Mucosa of descending colon (tissue), 3 donors: Measurements from ENCODE around the gene GPR26. TPM values are rescaled to one million over a fixed set of nuclear protein-coding genes. Genes with fewer than 3 reads are reported as not detected.

Source experiments
- ATAC-seq: fragments of 200-7000 bp; cut with Tn5 transposase; one replicate; pipeline ENCODE4 v1.9.1; 2020; ENCODE audit warnings: mild to moderate bottlenecking, moderate library complexity
- DNase-seq, 3 donors: peaks; one replicate each; pipeline ENCODE4 v3.0.0-alpha.2; 2020
- H3K36me3 ChIP-seq: fragments of 200-600 bp; one replicate; pipeline ENCODE4 v1.8.0; 2021; ENCODE audit warnings: low read depth, mild to moderate bottlenecking
- H3K4me1 ChIP-seq: fragments of 200-600 bp; one replicate; pipeline ENCODE4 v1.8.0; 2021; ENCODE audit warnings: low read depth, mild to moderate bottlenecking
- H3K4me3 ChIP-seq: fragments of 200-600 bp; one replicate; pipeline ENCODE4 v1.8.0; 2021; ENCODE audit warnings: mild to moderate bottlenecking
- H3K9me3 ChIP-seq: fragments of 200-600 bp; one replicate; pipeline ENCODE4 v1.8.0; 2021; ENCODE audit warnings: mild to moderate bottlenecking
- intact Hi-C, 2 donors: fragments of 100-400 bp; cut with DNase I in 1 of 2; cut with micrococcal nuclease in 1 of 2; formaldehyde crosslinking; loops; one replicate each; pipeline versions ENCODE4 v1.11.0 to v1.11.1; 2022; cut with DNase I, micrococcal nuclease
- total RNA-seq, 3 donors: library from RNA; stranded (reverse); fragmentation: NEBNext Ultra II Directional in 2 of 3; extraction: Animal tissue kit (Norgen Biotek cat#: 25700) in 2 of 3; gene quantifications; one replicate each; pipeline versions ENCODE4 v1.2.1 to v1.2.4, GENCODE V29; 2021 to 2023
- TF ChIP-seq, protein P1 (sequence below): fragments of 200-600 bp; IDR thresholded peaks from one replicate; pipeline ENCODE4 v1.8.0; 2022; ENCODE audit warnings: antibody characterized with exemption, mild to moderate bottlenecking
- donor health status: DM: no; HTN: no; CAD: no; lungs with moderate emphysema.
- donor health status: DM: no; HTN: no; CAD: no.
- donor health status: DM: no; HTN: yes; CAD: no.

GPR26 gene
- total RNA-seq, 3 donors from 2014 or later = not detected

DNA sequence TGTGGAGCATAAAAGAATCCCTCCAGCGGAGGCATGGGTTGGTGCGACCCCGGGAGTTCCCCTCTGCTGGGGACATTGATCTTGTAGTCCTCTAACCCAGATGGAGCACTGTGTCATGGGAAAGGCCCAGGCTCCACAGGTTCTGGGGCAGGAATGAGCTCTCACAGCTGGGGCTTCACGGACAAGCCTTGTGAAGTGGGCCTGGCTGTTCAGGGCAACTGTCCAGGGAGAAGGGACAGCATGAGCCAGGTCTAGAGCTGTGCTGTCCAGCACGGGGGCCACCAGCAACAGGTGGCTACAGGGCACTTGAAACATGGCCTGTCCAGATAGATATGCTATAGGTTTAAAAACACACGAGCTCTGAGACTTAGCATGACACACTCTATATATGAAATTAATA is 11.4 kb downstream of the GPR26 start:
- Histone ChIP-seq H3K36me3 (no peaks in the 10 kb centered on the region), H3K4me1 (no peaks in the 10 kb centered on the region), H3K4me3 (no peak overlapping the region), H3K9me3 (no peaks in the 10 kb centered on the region)
- TF ChIP-seq, protein P1, sequence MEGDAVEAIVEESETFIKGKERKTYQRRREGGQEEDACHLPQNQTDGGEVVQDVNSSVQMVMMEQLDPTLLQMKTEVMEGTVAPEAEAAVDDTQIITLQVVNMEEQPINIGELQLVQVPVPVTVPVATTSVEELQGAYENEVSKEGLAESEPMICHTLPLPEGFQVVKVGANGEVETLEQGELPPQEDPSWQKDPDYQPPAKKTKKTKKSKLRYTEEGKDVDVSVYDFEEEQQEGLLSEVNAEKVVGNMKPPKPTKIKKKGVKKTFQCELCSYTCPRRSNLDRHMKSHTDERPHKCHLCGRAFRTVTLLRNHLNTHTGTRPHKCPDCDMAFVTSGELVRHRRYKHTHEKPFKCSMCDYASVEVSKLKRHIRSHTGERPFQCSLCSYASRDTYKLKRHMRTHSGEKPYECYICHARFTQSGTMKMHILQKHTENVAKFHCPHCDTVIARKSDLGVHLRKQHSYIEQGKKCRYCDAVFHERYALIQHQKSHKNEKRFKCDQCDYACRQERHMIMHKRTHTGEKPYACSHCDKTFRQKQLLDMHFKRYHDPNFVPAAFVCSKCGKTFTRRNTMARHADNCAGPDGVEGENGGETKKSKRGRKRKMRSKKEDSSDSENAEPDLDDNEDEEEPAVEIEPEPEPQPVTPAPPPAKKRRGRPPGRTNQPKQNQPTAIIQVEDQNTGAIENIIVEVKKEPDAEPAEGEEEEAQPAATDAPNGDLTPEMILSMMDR = no peak
- DNase-seq = no peak
- intact Hi-C loops = no loop called here
- ATAC-seq = no peak

DNA sequence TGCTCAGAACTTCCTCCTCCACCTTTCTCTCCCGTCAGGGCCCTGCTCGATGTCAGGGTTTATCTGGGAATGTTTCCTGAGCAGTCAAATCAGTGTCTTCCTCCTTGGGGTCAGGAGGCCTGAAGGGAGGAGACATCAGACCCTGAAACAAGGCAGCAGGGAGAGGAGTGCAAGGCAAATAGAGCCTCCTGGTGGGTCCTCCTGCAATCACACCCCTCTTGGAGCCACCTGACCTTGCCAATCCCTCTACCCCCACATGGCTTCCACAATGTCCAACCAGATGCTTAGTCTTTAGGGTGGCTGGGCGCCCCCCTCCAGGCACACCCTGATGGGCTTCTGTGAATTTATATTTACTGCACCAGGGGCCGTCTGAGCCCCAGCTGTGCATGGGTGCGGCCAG is 12.2 kb downstream of the GPR26 start:
- Histone ChIP-seq H3K36me3 (no peaks in the 10 kb centered on the region), H3K9me3 (no peaks in the 10 kb centered on the region), H3K4me3 (no peak overlapping the region), H3K4me1 (no peaks in the 10 kb centered on the region)
- no peak for DNase-seq
- TF ChIP-seq, protein P1 = no peak
- no peak for ATAC-seq
- intact Hi-C loops = no loop called here

DNA sequence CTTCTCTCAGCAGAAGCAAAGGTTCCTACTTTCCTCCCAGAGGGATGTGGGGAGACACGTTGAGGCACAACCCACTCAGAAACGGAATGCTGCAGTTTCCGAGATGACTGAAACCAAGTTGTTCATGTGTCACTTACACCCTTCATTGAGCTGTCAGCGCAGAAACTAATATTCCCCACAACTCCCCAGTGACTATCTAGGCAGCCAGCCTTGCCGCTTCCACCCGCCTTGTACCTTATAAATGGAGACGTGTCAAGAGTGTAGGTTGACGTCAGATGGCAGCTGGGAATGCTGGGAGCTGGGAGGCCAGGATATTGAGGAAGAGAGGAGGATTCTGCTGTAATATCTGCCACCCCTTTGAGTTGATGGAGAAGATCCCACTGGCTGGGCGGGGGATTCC is 15.1 kb downstream of the GPR26 start:
- ATAC-seq (no peak), DNase-seq (no peak)
- no peaks in the 10 kb centered on the region for H3K9me3 ChIP-seq
- no peaks in the 10 kb centered on the region for H3K4me1 ChIP-seq
- H3K36me3 ChIP-seq = no peaks in the 10 kb centered on the region
- no peak overlapping the region for H3K4me3 ChIP-seq
- intact Hi-C loops = no loop called here
- TF ChIP-seq, protein P1 = no peak

DNA sequence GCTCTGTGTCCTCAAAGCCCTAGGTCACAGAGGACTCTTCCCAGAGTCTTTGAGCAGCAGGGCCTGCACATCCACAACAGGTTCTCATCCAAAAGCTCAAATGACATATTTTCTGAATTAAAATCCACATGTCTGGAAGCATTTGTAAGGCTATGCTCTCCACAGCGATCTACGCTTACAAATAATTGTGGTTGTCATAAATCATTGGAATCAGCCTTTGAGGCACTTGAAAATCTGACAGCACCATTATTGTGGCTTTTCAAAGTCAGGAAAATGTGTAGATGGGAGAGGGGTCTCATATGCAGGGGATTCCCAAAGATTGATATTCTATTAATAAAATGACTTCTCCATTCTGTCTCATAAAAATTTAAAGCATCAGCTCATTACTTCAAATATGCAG is 16.3 kb downstream of the GPR26 start:
- no peak for ATAC-seq
- intact Hi-C loops = no loop called here
- no peak for DNase-seq

DNA sequence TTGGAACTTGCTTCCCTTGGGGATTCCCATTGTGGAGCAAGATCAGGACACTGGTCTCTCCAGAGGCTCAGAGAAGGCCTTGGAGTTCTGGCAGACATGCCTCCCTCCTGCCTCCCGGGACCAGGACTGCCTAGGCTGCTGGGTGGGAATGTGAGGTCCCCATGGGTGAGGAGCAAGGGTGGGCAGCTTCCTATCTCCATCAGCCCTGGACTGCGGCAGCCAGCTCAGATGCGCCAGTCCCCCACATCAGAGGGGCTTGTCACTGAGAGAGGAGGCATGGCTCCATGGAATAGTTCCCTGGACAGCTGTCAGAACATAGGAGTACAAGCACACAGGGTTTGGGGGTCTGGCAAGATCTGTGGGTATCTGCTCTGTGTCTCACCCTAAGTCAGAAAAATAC is 17.3 kb downstream of the GPR26 start:
- DNase-seq = no peak
- intact Hi-C loops = no loop called here
- TF ChIP-seq, protein P1 = no peak
- no peaks in the 10 kb centered on the region for H3K9me3 ChIP-seq
- H3K4me1 ChIP-seq = no peaks in the 10 kb centered on the region
- H3K36me3 ChIP-seq = no peaks in the 10 kb centered on the region
- no peak overlapping the region for H3K4me3 ChIP-seq
- ATAC-seq = no peak

More for the DNA sequence above, 16.3 kb downstream of the GPR26 start:
- Histone ChIP-seq H3K4me1 (no peaks in the 10 kb centered on the region), H3K4me3 (no peak overlapping the region), H3K36me3 (no peaks in the 10 kb centered on the region), H3K9me3 (no peaks in the 10 kb centered on the region)
- TF ChIP-seq, protein P1 = no peak

DNA sequence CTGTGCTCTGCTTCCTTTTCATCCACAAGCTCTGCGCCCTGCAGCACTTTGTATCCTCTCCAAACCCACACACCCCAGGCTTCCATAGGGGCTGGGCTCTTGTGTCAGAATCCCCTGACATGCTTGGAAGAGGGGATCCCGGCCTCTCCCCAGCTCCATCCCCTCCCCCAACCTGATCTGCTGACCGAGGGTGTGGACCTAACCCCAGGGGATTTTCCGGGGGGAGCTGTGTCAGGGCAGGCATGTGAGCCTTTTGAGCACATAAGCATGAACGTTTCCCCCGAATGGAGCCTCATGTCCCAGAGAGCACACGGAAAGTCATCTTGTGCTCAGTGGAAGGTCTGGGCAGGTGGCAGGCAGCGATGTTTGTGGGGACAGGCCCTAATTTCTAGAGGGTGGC is 17.7 kb downstream of the GPR26 start:
- no peak overlapping the region for H3K4me3 ChIP-seq
- H3K9me3 ChIP-seq = no peaks in the 10 kb centered on the region
- ATAC-seq (no peak), DNase-seq (no peak)
- TF ChIP-seq, protein P1 = no peak
- intact Hi-C loops = no loop called here
- H3K36me3 ChIP-seq = no peaks in the 10 kb centered on the region
- H3K4me1 ChIP-seq = no peaks in the 10 kb centered on the region
